Measurements from ENCODE around the gene TMA7B. TPM values are rescaled to one million over a fixed set of nuclear protein-coding genes. Genes with fewer than 3 reads are reported as not detected.

Gene TMA7B
- total RNA-seq, 1 donor from 2014 or later = not detected

GRCh38 chr22:40002935-40003715 lies 42.9 kb downstream of the TMA7B start:
- Mint-ChIP-seq H3K27me3 (peaks cover 9% of the 10 kb centered on the region), H3K9me3 (no peaks in the 10 kb centered on the region), H3K4me1 (ENCODE audit: unreplicated experiment) (peaks cover 62% of the 10 kb centered on the region), H3K36me3 (no peaks in the 10 kb centered on the region), H3K4me3 (no peak overlapping the region), H3K27ac (peak overlapping the region; percentile 28)
- no peak for TF ChIP-seq CTCF (conservative IDR thresholded peaks at IDR 0.05)
- DNase-seq (ENCODE audit: extremely low spot score, unreplicated experiment) = no peak

- Mint-ChIP-seq H3K4me1 (ENCODE audit: unreplicated experiment) (peaks cover 59% of the 10 kb centered on the region), H3K27ac (peak overlapping the region; percentile 11)
Measured at GRCh38 chr22:40004836-40005235, 44.6 kb downstream of the TMA7B start.

GRCh38 chr22:40006641-40007040 lies 46.4 kb downstream of the TMA7B start:
- no peak for TF ChIP-seq CTCF (conservative IDR thresholded peaks at IDR 0.05)
- H3K27ac Mint-ChIP-seq = no peak overlapping the region
- peak overlapping the region; percentile 49 for H3K4me3 Mint-ChIP-seq
- H3K36me3 Mint-ChIP-seq = no peaks in the 10 kb centered on the region
- peaks cover 48% of the 10 kb centered on the region for H3K4me1 Mint-ChIP-seq (ENCODE audit: unreplicated experiment)
- peaks cover 28% of the 10 kb centered on the region for H3K27me3 Mint-ChIP-seq
- no peak for DNase-seq (ENCODE audit: extremely low spot score, unreplicated experiment)
- H3K9me3 Mint-ChIP-seq = no peaks in the 10 kb centered on the region

More at GRCh38 chr22:40004836-40005235, 44.6 kb downstream of the TMA7B start:
- Mint-ChIP-seq H3K4me3 (peak overlapping the region; percentile 29), H3K9me3 (no peaks in the 10 kb centered on the region), H3K27me3 (peaks cover 25% of the 10 kb centered on the region), H3K36me3 (no peaks in the 10 kb centered on the region)
- DNase-seq (ENCODE audit: extremely low spot score, unreplicated experiment) = no peak
- no peak for TF ChIP-seq CTCF (conservative IDR thresholded peaks at IDR 0.05)

GRCh38 chr22:40007853-40008710 lies 47.9 kb downstream of the TMA7B start:
- H3K27ac Mint-ChIP-seq = no peak overlapping the region
- no peak for DNase-seq (ENCODE audit: extremely low spot score, unreplicated experiment)
- no peak overlapping the region for H3K4me3 Mint-ChIP-seq
- no peaks in the 10 kb centered on the region for H3K9me3 Mint-ChIP-seq
- peaks cover 35% of the 10 kb centered on the region for H3K4me1 Mint-ChIP-seq (ENCODE audit: unreplicated experiment)
- H3K27me3 Mint-ChIP-seq = peaks cover 29% of the 10 kb centered on the region
- no peak for TF ChIP-seq CTCF (conservative IDR thresholded peaks at IDR 0.05)
- H3K36me3 Mint-ChIP-seq = peaks cover under 1% of the 10 kb centered on the region

- Mint-ChIP-seq H3K9me3 (no peaks in the 10 kb centered on the region), H3K4me1 (ENCODE audit: unreplicated experiment) (peaks cover 33% of the 10 kb centered on the region), H3K27ac (no peak overlapping the region), H3K36me3 (peaks cover 4% of the 10 kb centered on the region), H3K4me3 (peak overlapping the region; percentile 31), H3K27me3 (peaks cover 32% of the 10 kb centered on the region)
- no peak for TF ChIP-seq CTCF (conservative IDR thresholded peaks at IDR 0.05)
- no peak for DNase-seq (ENCODE audit: extremely low spot score, unreplicated experiment)
Measured at GRCh38 chr22:40008726-40009291, 48.6 kb downstream of the TMA7B start.
